ENCODE measurements around the gene RIMS3. TPM values are rescaled to one million over a fixed set of nuclear protein-coding genes. Genes with fewer than 3 reads are reported as not detected.
A peak's percentile ranks its signal among the peaks of the same experiment; 100 is the strongest.

Gene RIMS3
- total and polyA plus RNA-seq, 5 donors, result 1.5 to 4.8 (median 4.4) TPM

GRCh38 chr1:40663324-40664166 is 1.9 kb downstream of the RIMS3 start:
- 47% methylated on average over 8 of the region's 8 CpGs for WGBS
- H3K9me3 ChIP-seq (ENCODE audit: control insufficient read depth, low read length), result no peaks in the 10 kb centered on the region
- H3K27me3 ChIP-seq (ENCODE audit: control insufficient read depth, insufficient read depth), result no peaks in the 10 kb centered on the region
- no peak overlapping the region for H3K27ac ChIP-seq (ENCODE audit: low read length)
- no peak for ATAC-seq
- peak in 2 of 3 donors; percentile 31 to 52 for DNase-seq
- peaks cover 7% of the 10 kb centered on the region for H3K4me1 ChIP-seq (ENCODE audit: control insufficient read depth, insufficient read depth, low read length)
- intact Hi-C loops (cut with DNase I), result loop anchor here in 2 of 4 donors (10.0 kb wide), 1 partner anchor 49 kb away; no protein-coding TSS in a partner anchor
- no peak overlapping the region for H3K4me3 ChIP-seq (ENCODE audit: low read length)

- WGBS, result 75% methylated on average over 4 of the region's 4 CpGs
Observed at GRCh38 chr1:40662864-40663263, 2.6 kb downstream of the RIMS3 start.

GRCh38 chr1:40662151-40662550 is 3.3 kb downstream of the RIMS3 start:
- H3K27me3 ChIP-seq (ENCODE audit: control insufficient read depth, insufficient read depth), result no peaks in the 10 kb centered on the region
- intact Hi-C loops (cut with DNase I), result loop anchor here in 2 of 4 donors (10.0 kb wide), 1 partner anchor 47 kb away; no protein-coding TSS in a partner anchor
- ATAC-seq (no peak), DNase-seq (no peak)
- no peak overlapping the region for H3K4me3 ChIP-seq (ENCODE audit: low read length)
- 71% methylated on average over 6 of the region's 6 CpGs for WGBS
- H3K9me3 ChIP-seq (ENCODE audit: control insufficient read depth, low read length), result no peaks in the 10 kb centered on the region
- H3K4me1 ChIP-seq (ENCODE audit: control insufficient read depth, insufficient read depth, low read length), result peaks cover 7% of the 10 kb centered on the region
- H3K27ac ChIP-seq (ENCODE audit: low read length), result no peak overlapping the region

More at GRCh38 chr1:40662864-40663263, 2.6 kb downstream of the RIMS3 start:
- Histone ChIP-seq H3K27ac (ENCODE audit: low read length) (no peak overlapping the region), H3K9me3 (ENCODE audit: control insufficient read depth, low read length) (no peaks in the 10 kb centered on the region), H3K27me3 (ENCODE audit: control insufficient read depth, insufficient read depth) (no peaks in the 10 kb centered on the region), H3K4me1 (ENCODE audit: control insufficient read depth, insufficient read depth, low read length) (peaks cover 7% of the 10 kb centered on the region), H3K4me3 (ENCODE audit: low read length) (no peak overlapping the region)
- ATAC-seq (no peak), DNase-seq (no peak)
- intact Hi-C loops (cut with DNase I), result loop anchor here in 2 of 4 donors (10.0 kb wide), 1 partner anchor 48 kb away; no protein-coding TSS in a partner anchor

- peaks cover 7% of the 10 kb centered on the region for H3K4me1 ChIP-seq (ENCODE audit: control insufficient read depth, insufficient read depth, low read length)
- no peak for DNase-seq
- intact Hi-C loops (cut with DNase I), result loop anchor here in 2 of 4 donors (10.0 kb wide), 1 partner anchor 47 kb away; no protein-coding TSS in a partner anchor
- H3K9me3 ChIP-seq (ENCODE audit: control insufficient read depth, low read length), result no peaks in the 10 kb centered on the region
- WGBS, result 66% methylated on average over 5 of the region's 5 CpGs
- no peak overlapping the region for H3K27ac ChIP-seq (ENCODE audit: low read length)
- ATAC-seq, result no peak
- H3K4me3 ChIP-seq (ENCODE audit: low read length), result no peak overlapping the region
- no peaks in the 10 kb centered on the region for H3K27me3 ChIP-seq (ENCODE audit: control insufficient read depth, insufficient read depth)
Observed at GRCh38 chr1:40661678-40662077, 3.8 kb downstream of the RIMS3 start.

GRCh38 chr1:40659649-40659947 is 5.9 kb downstream of the RIMS3 start:
- peak overlapping the region; percentile 21 for H3K27ac ChIP-seq (ENCODE audit: low read length)
- intact Hi-C loops (cut with DNase I), result no loop called here
- peak in 1 of 2 donors; percentile 10 for ATAC-seq
- 40% methylated on average over 7 of the region's 7 CpGs for WGBS
- no peak for DNase-seq
- no peaks in the 10 kb centered on the region for H3K9me3 ChIP-seq (ENCODE audit: control insufficient read depth, low read length)
- no peaks in the 10 kb centered on the region for H3K27me3 ChIP-seq (ENCODE audit: control insufficient read depth, insufficient read depth)
- H3K4me1 ChIP-seq (ENCODE audit: control insufficient read depth, insufficient read depth, low read length), result peaks cover 4% of the 10 kb centered on the region
- no peak overlapping the region for H3K4me3 ChIP-seq (ENCODE audit: low read length)

- 63% methylated on average over 16 of the region's 16 CpGs for WGBS
- no peak overlapping the region for H3K4me3 ChIP-seq (ENCODE audit: low read length)
- H3K4me1 ChIP-seq (ENCODE audit: control insufficient read depth, insufficient read depth, low read length), result peaks cover 2% of the 10 kb centered on the region
- intact Hi-C loops (cut with DNase I), result no loop called here
- no peaks in the 10 kb centered on the region for H3K9me3 ChIP-seq (ENCODE audit: control insufficient read depth, low read length)
- H3K27me3 ChIP-seq (ENCODE audit: control insufficient read depth, insufficient read depth), result no peaks in the 10 kb centered on the region
- ATAC-seq, result peak in 1 of 2 donors; percentile 33
- H3K27ac ChIP-seq (ENCODE audit: low read length), result peak overlapping the region; percentile 34
- DNase-seq, result no peak
Observed at GRCh38 chr1:40658751-40659648, 6.5 kb downstream of the RIMS3 start.

- H3K4me3 ChIP-seq (ENCODE audit: low read length), result no peak overlapping the region
- ATAC-seq (no peak), DNase-seq (no peak)
- WGBS, result 87% methylated on average over 7 of the region's 7 CpGs
- no peaks in the 10 kb centered on the region for H3K9me3 ChIP-seq (ENCODE audit: control insufficient read depth, low read length)
- H3K27me3 ChIP-seq (ENCODE audit: control insufficient read depth, insufficient read depth), result no peaks in the 10 kb centered on the region
- no peaks in the 10 kb centered on the region for H3K4me1 ChIP-seq (ENCODE audit: control insufficient read depth, insufficient read depth, low read length)
- intact Hi-C loops (cut with DNase I), result no loop called here
- no peak overlapping the region for H3K27ac ChIP-seq (ENCODE audit: low read length)
Observed at GRCh38 chr1:40657046-40657445, 8.4 kb downstream of the RIMS3 start.

- H3K9me3 ChIP-seq (ENCODE audit: control insufficient read depth, low read length), result no peaks in the 10 kb centered on the region
- intact Hi-C loops (cut with DNase I), result no loop called here
- H3K27ac ChIP-seq (ENCODE audit: low read length), result no peak overlapping the region
- 17% methylated on average over 30 of the region's 35 CpGs for WGBS
- no peak overlapping the region for H3K4me3 ChIP-seq (ENCODE audit: low read length)
- H3K27me3 ChIP-seq (ENCODE audit: control insufficient read depth, insufficient read depth), result no peaks in the 10 kb centered on the region
- peak in 1 of 3 donors; percentile 71 for DNase-seq
- H3K4me1 ChIP-seq (ENCODE audit: control insufficient read depth, insufficient read depth, low read length), result no peaks in the 10 kb centered on the region
- no peak for ATAC-seq
Observed at GRCh38 chr1:40653851-40654537, 11.5 kb downstream of the RIMS3 start.

- WGBS, result 90% methylated on average over 4 of the region's 4 CpGs
- intact Hi-C loops (cut with DNase I), result no loop called here
- ATAC-seq, result no peak
- Histone ChIP-seq H3K27ac (ENCODE audit: low read length) (no peak overlapping the region), H3K4me1 (ENCODE audit: control insufficient read depth, insufficient read depth, low read length) (no peaks in the 10 kb centered on the region), H3K9me3 (ENCODE audit: control insufficient read depth, low read length) (no peaks in the 10 kb centered on the region), H3K27me3 (ENCODE audit: control insufficient read depth, insufficient read depth) (no peaks in the 10 kb centered on the region), H3K4me3 (ENCODE audit: low read length) (no peak overlapping the region)
- no peak for DNase-seq
Observed at GRCh38 chr1:40652979-40653378, 12.5 kb downstream of the RIMS3 start.

- 72% methylated on average over 5 of the region's 5 CpGs for WGBS
- Histone ChIP-seq H3K4me1 (ENCODE audit: control insufficient read depth, insufficient read depth, low read length) (no peaks in the 10 kb centered on the region), H3K27ac (ENCODE audit: low read length) (no peak overlapping the region), H3K27me3 (ENCODE audit: control insufficient read depth, insufficient read depth) (no peaks in the 10 kb centered on the region), H3K9me3 (ENCODE audit: control insufficient read depth, low read length) (no peaks in the 10 kb centered on the region), H3K4me3 (ENCODE audit: low read length) (no peak overlapping the region)
- no peak for DNase-seq
- ATAC-seq, result no peak
- intact Hi-C loops (cut with DNase I), result no loop called here
Observed at GRCh38 chr1:40652468-40652867, 13.0 kb downstream of the RIMS3 start.
